Uterus (tissue), 4 donors: ENCODE data around the gene TPST2. TPM values are rescaled to one million over a fixed set of nuclear protein-coding genes. Genes with fewer than 3 reads are reported as not detected.
A peak's percentile ranks its signal among the peaks of the same experiment; 100 is the strongest.

Source experiments
- DNase-seq, 2 donors: peaks; one replicate each; pipeline ENCODE4 v3.0.0-alpha.2; 2019 to 2020
- H3K27ac ChIP-seq, 2 donors: fragments of 200-600 bp; sonication (generic); 1 replicate in 1 of 2; 2 replicates in 1 of 2; pipeline ENCODE4 v1.5.1; 2016 to 2018
- H3K27me3 ChIP-seq, 2 donors: fragments of 200-600 bp; sonication (generic); one replicate each; pipeline ENCODE4 v1.5.1; 2018 to 2019; ENCODE audit warnings: control low read depth in 1 of 2
- H3K36me3 ChIP-seq, 2 donors: fragments of 200-600 bp; sonication (generic); one replicate each; pipeline ENCODE4 v1.5.1; 2019; ENCODE audit warnings: control low read depth in 1 of 2
- H3K4me1 ChIP-seq, 2 donors: fragments of 200-600 bp; sonication (generic); one replicate each; pipeline ENCODE4 v1.5.1; 2018 to 2019; ENCODE audit warnings: control low read depth in 1 of 2
- H3K4me3 ChIP-seq, 2 donors: fragments of 200-600 bp; sonication (generic); 1 replicate in 1 of 2; 2 replicates in 1 of 2; pipeline ENCODE4 v1.5.1; 2018 to 2019; ENCODE audit warnings: mild to moderate bottlenecking in 1 of 2
- H3K9me3 ChIP-seq, 2 donors: fragments of 200-600 bp; sonication (generic); one replicate each; pipeline ENCODE4 v1.5.1; 2019; ENCODE audit warnings: control low read depth in 1 of 2
- POLR2A ChIP-seq, 2 donors: fragments of 450-650 bp; IDR thresholded peaks; one replicate each; pipeline ENCODE4 v1.6.1; 2016; ENCODE audit warnings: antibody characterized with exemption in 2 of 2, mild to moderate bottlenecking in 1 of 2, moderate library complexity in 1 of 2
- intact Hi-C: fragments of 100-400 bp; cut with DNase I; formaldehyde crosslinking; loops from one replicate; pipeline ENCODE4 v1.15.1; 2023; ENCODE audit warnings: low total_unique reads
- total RNA-seq, 4 donors: library from RNA; depleted of rRNA in 3 of 4; stranded (reverse); fragments of >200 nt in 3 of 4; gene quantifications; one replicate each; pipeline versions ENCODE4 v1.1.0 to v1.2.4, GENCODE V29; 2014 to 2023
- TF ChIP-seq, protein P1 (sequence below), 4 experiments: fragments of 200-600 bp in 2 of 4; fragments of 450-650 bp in 2 of 4; sonication (generic) in 2 of 4; IDR thresholded peaks; one replicate each; pipeline ENCODE4 v1.5.1; 2016 to 2019; ENCODE audit warnings: antibody characterized with exemption in 4 of 4, mild to moderate bottlenecking in 2 of 4, moderate library complexity in 1 of 4
- donor health status: DM: yes; HTN: yes; CAD: no.

The TPST2 gene
- total RNA-seq, 4 donors from 2014 or later: 32.4 to 71.5 (median 43.8) TPM

DNA sequence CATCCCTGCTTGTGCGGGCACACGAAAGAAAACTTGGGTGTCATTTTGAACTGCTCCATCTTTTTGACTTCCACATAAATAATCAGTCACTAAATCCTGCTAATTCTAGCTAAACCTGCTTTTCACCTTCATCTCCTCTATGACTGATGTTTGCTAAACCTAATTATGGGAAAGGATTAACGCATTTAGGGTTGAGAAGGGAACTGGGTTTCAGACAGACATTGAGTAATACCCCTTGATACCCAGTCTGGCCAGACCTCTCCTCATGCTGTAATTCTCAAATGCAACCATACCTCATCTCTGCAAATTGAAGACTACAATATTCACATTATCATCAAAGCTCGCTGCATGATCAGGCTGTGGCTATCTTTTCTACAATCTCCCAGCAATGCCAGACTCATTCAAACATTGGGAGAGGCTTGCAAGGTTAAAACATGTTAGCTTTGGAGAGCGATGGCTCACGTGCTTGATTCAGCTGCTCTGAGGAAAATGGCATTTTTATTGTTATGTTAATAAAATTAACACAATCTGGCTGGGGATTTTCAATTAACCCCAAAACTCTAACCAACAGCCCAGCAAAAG is 108.7 kb downstream of the TPST2 start:
- intact Hi-C loops: no loop called here
- Histone ChIP-seq H3K27ac (no peak overlapping the region), H3K4me3 (no peak overlapping the region), H3K27me3 (no peaks in the 10 kb centered on the region), H3K4me1 (peaks cover 14 to 27% of the 10 kb centered on the region in 2 donors), H3K9me3 (no peaks in the 10 kb centered on the region), H3K36me3 (no peaks in the 10 kb centered on the region)
- DNase-seq: no peak
- TF ChIP-seq, protein P1, sequence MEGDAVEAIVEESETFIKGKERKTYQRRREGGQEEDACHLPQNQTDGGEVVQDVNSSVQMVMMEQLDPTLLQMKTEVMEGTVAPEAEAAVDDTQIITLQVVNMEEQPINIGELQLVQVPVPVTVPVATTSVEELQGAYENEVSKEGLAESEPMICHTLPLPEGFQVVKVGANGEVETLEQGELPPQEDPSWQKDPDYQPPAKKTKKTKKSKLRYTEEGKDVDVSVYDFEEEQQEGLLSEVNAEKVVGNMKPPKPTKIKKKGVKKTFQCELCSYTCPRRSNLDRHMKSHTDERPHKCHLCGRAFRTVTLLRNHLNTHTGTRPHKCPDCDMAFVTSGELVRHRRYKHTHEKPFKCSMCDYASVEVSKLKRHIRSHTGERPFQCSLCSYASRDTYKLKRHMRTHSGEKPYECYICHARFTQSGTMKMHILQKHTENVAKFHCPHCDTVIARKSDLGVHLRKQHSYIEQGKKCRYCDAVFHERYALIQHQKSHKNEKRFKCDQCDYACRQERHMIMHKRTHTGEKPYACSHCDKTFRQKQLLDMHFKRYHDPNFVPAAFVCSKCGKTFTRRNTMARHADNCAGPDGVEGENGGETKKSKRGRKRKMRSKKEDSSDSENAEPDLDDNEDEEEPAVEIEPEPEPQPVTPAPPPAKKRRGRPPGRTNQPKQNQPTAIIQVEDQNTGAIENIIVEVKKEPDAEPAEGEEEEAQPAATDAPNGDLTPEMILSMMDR (IDR thresholded peaks at IDR 0.05): no peak

DNA sequence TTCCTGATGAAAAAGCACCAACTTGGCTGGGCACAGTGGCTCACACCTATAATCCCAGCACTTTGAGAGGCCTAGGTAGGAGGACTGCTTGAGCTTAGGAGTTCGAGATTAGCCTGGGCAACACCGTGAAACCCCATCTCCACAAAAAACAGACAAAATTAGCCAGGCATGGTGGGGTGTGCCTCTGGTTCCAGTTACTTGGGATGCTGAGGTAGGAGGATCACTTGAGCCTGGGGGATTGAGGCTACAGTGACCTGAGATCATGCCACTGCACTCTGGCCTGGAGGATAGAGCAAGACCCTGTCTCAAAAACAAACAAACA is 109.4 kb downstream of the TPST2 start:
- H3K36me3 ChIP-seq: no peaks in the 10 kb centered on the region
- H3K27ac ChIP-seq: no peak overlapping the region
- no peak for DNase-seq
- H3K4me3 ChIP-seq: no peak overlapping the region
- TF ChIP-seq, protein P1 (IDR thresholded peaks at IDR 0.05): no peak
- no peak for TF ChIP-seq POLR2A (IDR thresholded peaks at IDR 0.05)
- intact Hi-C loops: no loop called here
- peaks cover 14 to 27% of the 10 kb centered on the region in 2 donors for H3K4me1 ChIP-seq
- H3K27me3 ChIP-seq: no peaks in the 10 kb centered on the region
- no peaks in the 10 kb centered on the region for H3K9me3 ChIP-seq

DNA sequence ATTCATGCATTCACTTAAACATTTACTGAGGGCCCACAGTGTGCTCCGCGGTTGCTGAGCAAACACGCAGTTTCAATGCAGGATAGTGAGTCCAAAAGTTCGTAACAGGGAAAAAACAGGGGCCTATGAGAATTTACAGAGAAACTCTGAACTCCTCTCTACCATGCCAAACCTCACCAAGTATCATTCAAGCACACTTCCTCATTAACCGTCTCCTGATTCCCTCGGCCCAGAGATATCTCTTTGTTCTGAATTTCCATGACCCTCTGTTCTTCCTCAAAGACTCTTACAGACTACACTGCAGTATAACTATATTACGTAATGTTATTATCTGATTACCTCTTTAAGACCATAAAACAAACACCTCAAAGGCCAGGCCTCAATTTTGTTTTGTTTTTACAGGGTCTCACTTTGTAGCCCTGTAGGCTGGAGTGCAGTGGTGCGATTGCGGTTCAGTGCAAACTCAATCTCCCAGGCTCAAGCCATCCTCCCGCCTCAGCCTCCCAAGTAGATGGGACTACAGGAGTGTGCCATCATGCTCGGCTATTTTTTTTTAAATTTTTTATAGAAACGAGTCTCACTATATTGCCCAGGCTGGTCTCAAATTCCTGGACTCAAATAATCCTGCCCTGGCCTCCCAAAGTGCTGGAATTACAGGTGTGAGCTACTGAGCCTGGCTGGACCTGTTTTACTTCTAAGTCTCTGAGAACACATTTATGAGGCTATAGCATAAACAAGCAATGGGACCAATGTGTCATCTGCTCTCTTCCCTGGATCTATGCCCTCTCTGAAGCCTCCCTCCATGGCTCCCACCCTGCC is 109.9 kb downstream of the TPST2 start:
- Histone ChIP-seq H3K27me3 (no peaks in the 10 kb centered on the region), H3K27ac (no peak overlapping the region), H3K4me1 (peaks cover 14 to 26% of the 10 kb centered on the region in 2 donors), H3K4me3 (no peak overlapping the region), H3K36me3 (no peaks in the 10 kb centered on the region), H3K9me3 (no peaks in the 10 kb centered on the region)
- TF ChIP-seq, protein P1 (IDR thresholded peaks at IDR 0.05): no peak
- no peak for TF ChIP-seq POLR2A (IDR thresholded peaks at IDR 0.05)
- intact Hi-C loops: no loop called here
- no peak for DNase-seq

DNA sequence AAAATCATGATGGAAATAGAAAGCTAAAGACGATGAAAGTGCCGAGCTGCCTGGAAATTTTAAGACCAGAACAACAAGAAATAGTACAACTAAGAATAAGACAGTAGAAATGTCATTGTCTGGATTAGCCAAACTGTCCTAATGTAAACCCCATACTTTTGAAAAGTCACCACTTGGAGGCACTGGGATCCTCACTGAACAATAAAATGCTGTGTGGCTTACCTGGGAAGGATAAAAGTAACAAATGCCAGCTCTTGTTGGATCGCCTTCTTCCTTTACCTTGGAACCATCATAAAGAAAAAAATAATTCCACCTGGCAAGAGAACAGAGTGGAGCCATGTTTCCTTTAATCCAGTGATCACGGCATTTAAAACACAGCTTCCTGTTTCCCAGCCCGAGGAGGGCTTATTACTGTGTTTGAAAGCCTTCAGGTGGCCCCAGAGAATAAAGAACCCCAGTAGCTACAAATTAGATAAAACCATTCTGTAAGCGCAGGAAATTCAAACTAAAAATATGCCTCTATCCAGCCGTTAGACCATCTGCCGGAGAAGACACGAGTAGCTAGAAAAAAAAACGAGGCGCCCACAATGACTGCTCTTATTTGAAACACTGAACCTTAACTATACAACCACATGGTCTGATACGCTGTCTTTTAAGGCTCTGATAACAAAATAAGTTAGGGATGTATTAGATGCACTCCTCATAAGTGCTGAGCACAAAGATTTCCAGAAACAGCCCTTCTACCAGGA is 110.7 kb downstream of the TPST2 start:
- TF ChIP-seq, protein P1 (IDR thresholded peaks at IDR 0.05): no peak
- peaks cover 14 to 19% of the 10 kb centered on the region in 2 donors for H3K4me1 ChIP-seq
- peak overlapping the region in 1 of 2 donors; percentile 24 for H3K27ac ChIP-seq
- no peaks in the 10 kb centered on the region for H3K27me3 ChIP-seq
- intact Hi-C loops: no loop called here
- H3K4me3 ChIP-seq: no peak overlapping the region
- DNase-seq: no peak
- H3K36me3 ChIP-seq: no peaks in the 10 kb centered on the region
- H3K9me3 ChIP-seq: no peaks in the 10 kb centered on the region

DNA sequence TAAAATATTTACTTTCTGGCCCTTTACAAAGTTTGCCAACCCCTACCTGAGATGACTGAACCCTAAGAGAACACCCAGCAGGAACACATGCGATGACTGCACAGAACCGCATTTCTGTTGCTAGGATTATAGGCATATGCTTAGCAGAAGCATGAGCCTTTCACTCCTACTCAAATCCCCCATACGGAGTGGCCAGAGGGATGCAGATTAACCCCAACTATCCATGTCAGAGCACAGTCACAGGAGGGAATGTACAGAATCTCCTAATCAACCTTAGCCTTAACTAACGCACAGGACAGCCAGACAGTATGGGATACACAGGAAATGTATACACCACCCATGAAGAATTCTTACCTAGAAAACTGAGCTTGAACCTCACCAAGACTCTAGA is 112.6 kb downstream of the TPST2 start:
- no peaks in the 10 kb centered on the region for H3K36me3 ChIP-seq
- no peaks in the 10 kb centered on the region for H3K27me3 ChIP-seq
- H3K4me3 ChIP-seq: no peak overlapping the region
- intact Hi-C loops: no loop called here
- H3K4me1 ChIP-seq: peaks cover 9 to 14% of the 10 kb centered on the region in 2 donors
- H3K9me3 ChIP-seq: no peaks in the 10 kb centered on the region
- TF ChIP-seq POLR2A (IDR thresholded peaks at IDR 0.05): no peak
- TF ChIP-seq, protein P1 (IDR thresholded peaks at IDR 0.05): no peak
- no peak overlapping the region for H3K27ac ChIP-seq
- DNase-seq: no peak
